ENCODE results near the gene CDYL2. TPM values are rescaled to one million over a fixed set of nuclear protein-coding genes. Genes with fewer than 3 reads are reported as not detected.
"Not testable (repeated sequence)": the region's sequence is repeated elsewhere in the genome, so short reads cannot be mapped to it uniquely, and the experiment has no call there.

The CDYL2 gene
- total RNA-seq, 1 donor from 2014 or later, result 2.9 TPM

GRCh38 chr16:80733407-80733806, 71.0 kb downstream of the CDYL2 start:
- no peak for DNase-seq (ENCODE audit: extremely low spot score in 2 of 2)
- no peak for TF ChIP-seq POLR2A (IDR thresholded peaks at IDR 0.05)
- no peak for TF ChIP-seq POLR2AphosphoS5 (IDR thresholded peaks at IDR 0.05; ENCODE audit: insufficient read depth in 1 of 2, low read depth in 1 of 2)
- TF ChIP-seq CTCF (IDR thresholded peaks at IDR 0.05), result no peak
- intact Hi-C loops (cut with DNase I), result no loop called here
- H3K9me3 ChIP-seq, result no peaks in the 10 kb centered on the region
- no peaks in the 10 kb centered on the region for H3K4me1 ChIP-seq
- no peak overlapping the region for H3K27ac ChIP-seq
- no peaks in the 10 kb centered on the region for H3K36me3 ChIP-seq
- no peaks in the 10 kb centered on the region for H3K27me3 ChIP-seq
- no peak overlapping the region for H3K4me3 ChIP-seq

- DNase-seq (ENCODE audit: extremely low spot score in 2 of 2), result no peak
- intact Hi-C loops (cut with DNase I), result no loop called here
- TF ChIP-seq POLR2AphosphoS5 (IDR thresholded peaks at IDR 0.05; ENCODE audit: insufficient read depth in 1 of 2, low read depth in 1 of 2), result no peak
- TF ChIP-seq POLR2A (IDR thresholded peaks at IDR 0.05), result no peak
- TF ChIP-seq CTCF (IDR thresholded peaks at IDR 0.05), result no peak
- no peaks in the 10 kb centered on the region for H3K4me1 ChIP-seq
- H3K27ac ChIP-seq, result no peak overlapping the region
- no peak overlapping the region for H3K4me3 ChIP-seq
- H3K36me3 ChIP-seq, result no peaks in the 10 kb centered on the region
- H3K9me3 ChIP-seq, result no peaks in the 10 kb centered on the region
- no peaks in the 10 kb centered on the region for H3K27me3 ChIP-seq
These were observed 72.5 kb downstream of the CDYL2 start for GRCh38 chr16:80731915-80732314.

GRCh38 chr16:80727066-80727763, 77.2 kb downstream of the CDYL2 start:
- intact Hi-C loops (cut with DNase I); H3K4me1 ChIP-seq; H3K27ac ChIP-seq; H3K27me3 ChIP-seq; H3K9me3 ChIP-seq; H3K36me3 ChIP-seq; DNase-seq (ENCODE audit: extremely low spot score in 2 of 2); H3K4me3 ChIP-seq: not testable (repeated sequence)

- Histone ChIP-seq H3K9me3 (peaks cover 4% of the 10 kb centered on the region), H3K36me3 (no peaks in the 10 kb centered on the region), H3K4me3 (no peak overlapping the region), H3K4me1 (no peaks in the 10 kb centered on the region), H3K27ac (no peak overlapping the region), H3K27me3 (no peaks in the 10 kb centered on the region)
- TF ChIP-seq POLR2A (IDR thresholded peaks at IDR 0.05) (no peak), POLR2AphosphoS5 (IDR thresholded peaks at IDR 0.05; ENCODE audit: insufficient read depth in 1 of 2, low read depth in 1 of 2) (no peak), CTCF (IDR thresholded peaks at IDR 0.05) (no peak)
- no peak for DNase-seq (ENCODE audit: extremely low spot score in 2 of 2)
- intact Hi-C loops (cut with DNase I), result no loop called here
These were observed 78.7 kb downstream of the CDYL2 start for GRCh38 chr16:80725566-80726162.

- intact Hi-C loops (cut with DNase I), result no loop called here
- H3K27me3 ChIP-seq, result no peaks in the 10 kb centered on the region
- TF ChIP-seq POLR2A (IDR thresholded peaks at IDR 0.05), result no peak
- no peak for TF ChIP-seq POLR2AphosphoS5 (IDR thresholded peaks at IDR 0.05; ENCODE audit: insufficient read depth in 1 of 2, low read depth in 1 of 2)
- TF ChIP-seq CTCF (IDR thresholded peaks at IDR 0.05), result no peak
- no peaks in the 10 kb centered on the region for H3K4me1 ChIP-seq
- H3K36me3 ChIP-seq, result no peaks in the 10 kb centered on the region
- H3K27ac ChIP-seq, result no peak overlapping the region
- no peak for DNase-seq (ENCODE audit: extremely low spot score in 2 of 2)
- H3K9me3 ChIP-seq, result peaks cover 4% of the 10 kb centered on the region
- H3K4me3 ChIP-seq, result no peak overlapping the region
These were observed 80.4 kb downstream of the CDYL2 start for GRCh38 chr16:80723981-80724380.
